Astrocyte of the hippocampus (primary cell): ENCODE results near the gene SLC39A2.
"Not testable (repeated sequence)": the region's sequence is repeated elsewhere in the genome, so short reads cannot be mapped to it uniquely, and the experiment has no call there.

Experiments
- DNase-seq: peaks from one replicate; pipeline ENCODE4 v3.0.0; 2011; ENCODE audit warnings: low read depth, low spot score

Gene SLC39A2

DNA sequence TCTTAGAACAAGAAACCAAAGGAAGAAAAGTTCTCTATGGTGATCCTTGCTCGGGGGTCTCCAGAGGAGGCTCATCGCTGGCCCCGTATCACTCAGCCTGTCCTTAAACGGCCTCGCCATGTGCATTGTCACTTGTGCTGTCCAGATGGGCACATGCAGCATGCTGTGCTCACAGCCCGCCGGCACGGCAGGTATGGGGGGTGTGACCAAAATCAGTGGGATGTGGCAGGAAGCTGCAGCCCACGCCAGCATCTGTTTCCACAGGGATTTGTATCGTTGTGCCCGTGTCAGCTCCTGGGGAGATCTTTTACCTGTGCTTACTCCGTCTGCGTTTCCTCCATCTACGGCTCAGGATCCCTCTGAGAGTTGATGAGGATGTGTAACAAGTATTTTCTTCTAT, 2.6 kb upstream of the SLC39A2 start:
- no peak for DNase-seq

DNA sequence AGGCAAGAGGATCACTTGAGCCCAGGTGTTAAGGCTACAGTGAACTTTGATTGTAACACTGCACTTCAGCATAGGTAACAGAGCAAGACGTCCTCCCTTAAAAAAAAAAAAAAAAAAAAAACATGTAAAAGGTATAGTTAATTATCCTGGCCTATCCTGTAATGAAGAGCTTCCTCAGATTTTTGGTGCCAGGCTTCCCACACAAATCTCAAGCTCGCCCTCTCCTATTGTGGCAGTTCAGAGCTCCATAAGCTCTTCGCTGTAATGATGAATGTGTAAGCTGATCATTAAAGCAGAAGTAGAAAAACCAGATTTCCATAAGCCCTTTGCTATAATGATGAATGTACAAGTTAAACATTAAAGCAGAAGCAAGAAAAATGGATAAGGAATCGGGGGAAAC, 2.0 kb upstream of the SLC39A2 start:
- no peak for DNase-seq

GRCh38 chr14:20997564-20997963, 1.5 kb upstream of the SLC39A2 start:
- no peak for DNase-seq

DNA sequence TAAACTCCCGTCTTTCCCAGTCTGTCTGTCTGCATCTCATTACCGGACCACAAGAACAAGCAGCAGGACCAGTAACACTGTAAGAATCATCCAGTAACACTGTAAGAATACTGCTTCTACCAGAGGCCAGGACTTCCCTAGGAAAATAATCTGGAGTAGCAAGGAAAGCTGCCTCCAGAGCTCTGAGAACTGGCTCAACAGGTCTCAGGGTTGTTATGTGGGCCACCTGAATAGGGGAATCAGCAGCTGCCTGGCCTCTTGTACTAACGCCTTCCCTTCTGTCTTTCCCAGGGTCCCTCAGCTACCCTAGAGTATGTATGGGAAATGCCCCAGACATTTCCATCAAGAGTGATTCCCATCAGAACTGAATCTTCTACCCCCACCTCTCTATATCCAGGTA, 954 bp upstream of the SLC39A2 start:
- DNase-seq: no peak

DNA sequence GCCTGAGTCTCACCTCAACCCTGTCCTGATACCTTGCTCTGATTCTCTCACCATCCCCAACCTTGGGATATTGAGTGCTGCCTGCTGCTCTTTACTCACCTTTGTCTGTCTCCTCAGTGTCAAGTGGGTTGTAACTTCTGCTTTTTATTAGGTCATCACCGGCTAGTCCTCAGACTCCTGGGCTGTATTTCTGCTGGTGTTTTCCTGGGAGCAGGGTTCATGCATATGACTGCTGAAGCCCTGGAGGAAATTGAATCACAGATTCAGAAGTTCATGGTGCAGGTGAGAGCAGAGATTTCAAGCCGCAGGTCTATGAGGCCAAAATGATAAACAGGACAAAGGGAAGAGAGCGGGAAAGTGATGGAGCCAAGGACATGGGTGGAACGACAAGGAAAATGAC, 498 bp downstream of the SLC39A2 start:
- DNase-seq: no peak

DNA sequence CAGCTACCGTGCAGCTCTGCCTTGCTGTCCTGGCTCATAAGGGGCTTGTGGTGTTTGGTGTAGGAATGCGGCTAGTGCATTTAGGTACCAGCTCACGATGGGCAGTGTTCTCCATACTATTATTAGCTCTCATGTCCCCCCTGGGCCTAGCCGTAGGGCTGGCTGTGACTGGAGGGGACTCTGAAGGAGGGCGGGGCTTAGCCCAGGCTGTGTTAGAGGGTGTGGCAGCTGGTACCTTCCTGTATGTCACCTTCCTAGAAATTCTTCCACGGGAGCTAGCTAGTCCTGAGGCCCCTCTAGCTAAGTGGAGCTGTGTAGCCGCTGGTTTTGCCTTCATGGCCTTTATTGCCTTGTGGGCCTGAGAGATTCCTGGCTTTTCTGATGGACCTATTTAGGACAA, 2.1 kb downstream of the SLC39A2 start:
- DNase-seq: no peak

DNA sequence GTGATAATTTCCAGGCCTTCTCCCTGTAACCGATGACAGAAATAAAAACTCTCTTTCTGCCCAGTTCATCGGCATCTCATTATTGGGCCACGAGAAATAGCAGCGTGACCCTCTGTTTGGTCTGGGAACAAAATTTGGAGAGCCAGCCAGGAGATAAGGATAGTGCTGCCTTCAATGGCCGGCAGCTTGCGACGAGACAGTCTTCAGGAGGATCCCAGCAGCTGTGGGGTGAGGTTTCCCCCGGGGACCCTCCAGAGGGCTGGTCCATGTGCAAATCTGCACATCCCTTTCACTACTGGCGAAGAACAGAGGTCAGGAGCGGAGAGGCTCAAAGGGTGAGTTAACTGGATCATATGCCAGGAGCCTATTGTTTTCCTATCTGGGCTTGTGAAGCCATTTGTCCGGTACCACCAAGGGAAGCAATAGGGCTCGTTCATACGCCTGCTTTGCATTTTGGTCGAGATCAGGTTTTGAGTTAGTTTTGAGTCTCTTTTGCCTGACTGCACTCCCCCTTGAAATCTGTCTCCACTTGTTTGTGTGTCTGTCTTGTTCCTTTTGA, 4.8 kb downstream of the SLC39A2 start:
- DNase-seq: no peak

DNA sequence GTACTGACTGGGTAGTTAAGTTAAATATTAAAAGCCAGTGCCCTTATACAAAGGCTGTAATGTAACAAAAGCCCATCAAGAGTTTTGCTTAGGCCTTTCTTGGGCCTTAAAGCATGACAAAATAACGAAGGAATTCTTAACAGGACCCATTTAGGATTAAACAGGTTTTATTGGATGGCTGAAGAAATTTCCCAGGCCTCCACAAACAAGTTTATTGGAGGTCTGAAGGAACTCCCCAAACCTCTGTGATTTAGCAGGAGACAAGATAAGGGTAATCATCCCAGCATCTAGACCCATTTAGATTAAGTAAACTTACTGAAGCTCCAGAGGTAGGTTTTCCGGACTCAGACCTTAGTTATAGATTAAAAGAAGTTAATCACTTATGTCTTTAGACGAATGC, 10.6 kb downstream of the SLC39A2 start:
- not testable (repeated sequence) for DNase-seq

GRCh38 chr14:21011136-21011535, 12.0 kb downstream of the SLC39A2 start:
- DNase-seq: no peak

DNA sequence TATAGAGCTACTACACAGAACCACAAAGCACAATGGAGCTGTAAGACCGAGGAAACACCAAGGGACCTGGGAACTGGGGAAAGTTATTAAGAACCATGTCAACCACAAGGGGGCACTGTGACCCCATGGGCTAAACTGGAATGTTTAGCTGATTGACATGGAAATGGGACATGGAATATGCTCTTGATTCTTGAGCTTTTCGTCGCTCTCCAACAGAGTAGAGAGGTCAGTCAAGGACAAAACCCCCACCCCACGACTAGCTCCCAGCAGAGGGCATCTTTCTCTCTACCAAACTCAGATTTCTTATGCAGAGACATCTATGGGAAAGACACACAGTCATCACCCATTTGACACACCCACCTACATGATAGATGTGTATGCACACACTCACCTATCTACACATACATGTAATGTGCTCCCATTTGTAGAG, 15.7 kb downstream of the SLC39A2 start:
- DNase-seq: peak; percentile 91

GRCh38 chr14:21015312-21015711, 16.2 kb downstream of the SLC39A2 start:
- DNase-seq: no peak

GRCh38 chr14:21016413-21017190, 17.5 kb downstream of the SLC39A2 start:
- no peak for DNase-seq

DNA sequence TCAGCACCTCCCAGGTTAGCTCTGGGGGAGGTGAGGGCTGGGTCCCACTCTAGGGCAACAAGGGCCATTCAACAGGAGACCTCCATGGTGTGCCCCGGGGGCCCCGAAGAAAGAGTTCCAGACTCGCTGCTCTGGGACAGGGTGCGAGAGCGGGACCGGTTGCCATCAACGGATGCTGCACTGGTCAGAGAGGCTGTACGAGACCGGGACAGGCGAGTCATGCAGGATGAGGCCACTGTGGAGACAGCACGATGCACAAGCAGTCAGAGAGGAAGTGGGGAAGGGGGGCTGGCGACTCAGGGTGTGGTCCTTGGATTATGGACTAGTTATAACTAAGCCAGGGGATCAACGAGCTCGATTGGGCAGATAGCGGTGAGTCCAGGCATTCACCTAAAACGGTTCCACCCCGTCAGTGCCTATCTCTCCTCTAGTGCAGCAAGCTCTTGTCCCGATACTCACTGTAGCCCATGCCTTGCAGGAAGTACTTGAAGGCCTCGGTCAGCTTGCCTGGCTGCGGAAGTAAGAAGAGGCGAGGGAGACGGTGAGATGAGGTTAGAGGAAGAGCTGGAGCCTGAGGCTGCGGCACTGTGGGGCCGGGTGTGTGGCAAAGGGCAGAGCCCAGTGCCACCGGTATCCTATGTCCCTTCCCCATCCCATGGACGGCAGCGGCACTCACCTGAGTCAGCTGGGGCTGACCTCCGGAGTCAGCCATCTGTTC, 18.6 kb downstream of the SLC39A2 start:
- no peak for DNase-seq

DNA sequence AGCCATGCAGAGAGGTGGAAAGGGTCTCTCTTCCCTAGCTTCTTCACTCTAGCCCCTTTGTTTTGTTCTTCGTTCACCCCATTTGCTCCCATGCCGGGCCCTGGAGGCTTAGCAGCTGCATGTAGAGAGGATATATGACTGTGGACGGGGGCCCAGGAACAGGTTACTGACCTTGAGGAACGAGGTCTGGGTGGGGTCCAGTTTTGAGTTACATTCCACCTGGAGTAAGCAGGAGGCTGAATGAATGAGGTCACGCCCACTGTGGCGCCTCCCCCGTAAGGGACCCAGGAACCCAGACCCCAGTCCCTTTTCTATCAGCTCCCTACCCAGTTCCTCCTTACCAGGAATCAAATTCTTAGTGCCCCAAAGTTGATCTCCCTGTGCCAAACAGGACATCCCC, 19.2 kb downstream of the SLC39A2 start:
- no peak for DNase-seq

DNA sequence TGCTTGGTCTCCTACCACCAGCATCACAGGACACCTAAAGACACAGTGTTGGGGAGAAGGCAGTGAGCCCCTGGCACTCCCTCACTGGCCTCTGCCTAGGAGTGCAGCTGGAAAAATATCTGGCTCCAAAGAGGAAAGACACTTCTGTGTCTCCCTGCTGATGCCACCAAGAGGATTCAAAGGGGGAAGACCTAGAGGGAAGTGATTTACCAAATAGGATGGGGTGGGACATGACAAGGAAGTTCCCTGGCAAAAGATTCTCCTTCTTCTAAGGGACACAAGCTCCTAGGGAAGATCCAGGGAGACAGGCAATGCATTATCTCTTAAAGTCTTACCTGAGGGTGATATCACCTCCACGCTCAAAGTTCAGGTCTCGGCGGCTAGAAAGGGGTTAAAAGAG, 19.7 kb downstream of the SLC39A2 start:
- DNase-seq: no peak

- no peak for DNase-seq
These were observed 20.3 kb downstream of the SLC39A2 start for GRCh38 chr14:21019366-21019765.

DNA sequence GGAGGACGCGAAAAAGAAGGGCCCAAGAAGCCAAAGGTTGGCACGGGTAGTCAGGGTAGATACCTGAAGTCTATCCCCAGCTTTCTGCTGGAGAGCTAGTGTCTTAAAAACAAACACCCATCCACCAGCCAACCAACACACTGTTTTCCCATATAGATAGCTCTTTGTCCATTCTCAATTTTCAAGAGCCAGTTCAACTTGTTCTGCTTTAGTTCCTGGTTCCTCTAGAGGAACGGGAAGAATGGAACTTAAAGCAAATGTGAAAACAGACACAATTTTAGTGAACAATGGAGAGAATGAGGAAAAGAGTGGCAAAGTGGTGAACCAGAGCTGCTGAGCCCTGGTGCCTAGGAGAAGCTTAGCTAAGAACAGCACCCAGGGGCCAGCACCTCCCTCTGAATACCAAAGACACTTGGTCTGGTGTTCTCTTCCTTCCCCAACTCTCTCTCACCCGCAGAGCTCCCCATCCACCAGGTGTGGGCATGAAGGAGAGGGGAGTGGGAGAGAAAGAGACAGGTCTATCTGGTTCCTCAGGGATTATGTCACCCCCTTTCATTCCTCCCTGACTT, 22.0 kb downstream of the SLC39A2 start:
- DNase-seq: no peak

DNA sequence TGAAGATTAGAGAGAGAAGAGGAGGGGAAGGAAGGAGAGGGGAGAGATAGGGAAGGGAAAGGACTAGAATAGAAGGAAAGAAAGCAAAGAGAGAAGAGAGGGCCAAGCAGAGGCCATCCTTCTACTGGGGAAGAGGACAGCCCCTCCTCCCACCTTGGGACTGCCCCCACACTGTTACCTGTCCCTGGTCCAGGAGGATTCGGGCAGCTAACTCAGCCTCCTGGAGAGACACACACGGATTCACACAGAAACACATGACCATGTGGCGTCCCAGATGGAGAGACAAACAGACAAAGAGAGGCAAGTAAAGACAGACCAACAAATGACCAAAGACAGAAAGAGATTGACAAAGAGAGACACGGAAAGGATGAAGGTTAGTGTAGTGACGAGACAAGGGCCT, 23.6 kb downstream of the SLC39A2 start:
- no peak for DNase-seq

DNA sequence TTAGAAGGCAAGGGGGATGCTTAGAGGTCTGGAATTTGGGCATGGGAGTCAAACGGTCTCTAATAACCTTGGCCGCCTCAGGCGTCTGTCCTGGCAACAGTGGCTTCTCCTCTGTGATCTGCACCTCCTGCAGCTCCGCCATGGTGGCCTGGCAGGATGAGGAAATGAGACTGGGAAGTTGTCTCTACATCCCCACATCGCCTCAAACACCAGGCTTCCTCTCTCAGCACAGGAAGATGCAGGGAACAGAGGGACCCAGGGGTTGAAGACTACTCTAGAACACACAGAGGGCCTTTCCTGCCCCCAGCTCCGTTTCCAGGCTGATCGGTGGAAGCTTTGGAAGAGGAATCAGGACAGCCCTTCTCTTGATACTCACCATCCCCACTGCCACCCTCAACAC, 24.1 kb downstream of the SLC39A2 start:
- DNase-seq: no peak

DNA sequence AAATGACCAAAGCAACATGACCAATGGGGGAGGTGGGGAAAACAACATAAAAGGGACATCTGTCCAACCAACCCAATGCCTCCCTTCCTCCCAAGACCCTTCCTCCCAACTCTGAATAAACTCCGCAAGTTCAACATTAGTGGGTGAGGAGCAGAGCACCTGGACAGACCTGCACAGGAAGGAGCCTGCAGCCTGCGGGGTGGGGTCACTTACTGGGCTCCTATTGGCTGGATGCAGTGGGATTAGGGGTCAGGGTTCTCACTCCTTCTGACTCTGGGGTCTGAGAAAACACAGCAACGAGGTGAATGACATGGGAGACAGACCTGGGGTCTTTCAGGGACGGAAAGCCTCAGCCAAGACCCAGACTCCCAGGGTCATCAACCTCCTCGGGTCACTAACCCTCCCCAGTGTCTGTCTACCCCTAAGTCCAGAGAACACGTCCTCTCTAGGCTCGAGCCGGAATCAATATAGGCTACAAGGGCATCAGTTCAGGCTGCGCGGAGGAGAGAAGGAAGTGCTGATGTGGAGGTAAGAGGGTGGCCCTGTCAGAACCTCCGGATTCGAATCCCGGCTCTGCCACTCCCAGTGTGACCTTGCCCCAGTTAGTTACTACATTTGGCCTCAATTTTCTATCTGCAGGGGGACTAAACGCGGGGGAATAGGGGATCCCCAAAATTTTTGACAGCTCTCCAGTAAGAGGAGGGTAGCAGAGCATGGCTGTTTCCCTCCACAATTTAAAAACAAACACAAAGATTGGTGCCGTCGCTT, 24.9 kb downstream of the SLC39A2 start:
- DNase-seq: no peak

DNA sequence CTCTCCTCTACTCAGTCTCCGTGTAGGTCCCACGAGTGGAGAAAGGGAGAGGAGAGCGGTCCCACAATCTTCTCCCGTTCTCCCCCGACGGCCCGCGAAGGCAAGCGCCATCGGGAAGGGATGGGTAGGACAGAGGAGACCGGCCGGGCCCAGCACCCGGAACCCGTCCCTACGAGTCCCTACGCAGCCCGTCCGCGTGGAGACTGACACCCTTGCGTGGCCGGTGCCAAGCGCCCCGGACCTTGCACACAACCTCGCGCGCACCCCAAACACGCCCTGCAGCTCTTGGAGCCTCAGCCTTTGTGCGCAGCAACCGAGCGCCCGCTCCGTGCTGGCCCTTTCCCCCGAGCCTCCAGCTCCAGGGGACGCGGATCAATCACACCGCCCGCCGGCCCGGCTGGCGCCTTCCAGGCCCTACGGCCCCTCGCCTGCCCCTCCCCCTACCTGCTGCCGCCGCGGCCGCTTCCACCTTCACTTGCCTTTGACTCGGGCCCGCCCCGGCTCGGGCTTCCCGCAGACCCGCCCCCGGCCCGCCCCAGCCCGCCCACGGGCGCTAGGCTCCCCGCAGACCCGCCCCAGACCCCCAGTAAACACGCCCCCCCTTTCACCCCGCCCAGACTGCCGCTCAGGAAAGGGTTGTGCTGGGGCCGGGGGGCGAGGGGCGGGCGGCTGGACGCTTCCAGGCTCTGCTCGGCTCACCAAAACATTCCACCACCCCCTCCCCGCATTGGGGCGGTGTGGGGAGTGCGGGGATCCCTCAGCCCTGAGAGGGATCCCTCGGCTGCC, 25.7 kb downstream of the SLC39A2 start, which contains the start of gene NDRG2:
Gene NDRG2 (minus strand): TSS at position 477 of the 786 bp plus-strand sequence. CDS start 1,746 bp downstream, outside the sequence.
- DNase-seq: peak; percentile 65
